PC-3 (cell line): ENCODE data around the gene PPP6R2. TPM values are rescaled to one million over a fixed set of nuclear protein-coding genes. Genes with fewer than 3 reads are reported as not detected.

Source experiments
- ATAC-seq: fragments of 200-7000 bp; cut with Tn5 transposase; 2 replicates; pipeline ENCODE4 v1.9.1; 2020; ENCODE audit warnings: mild to moderate bottlenecking, moderate library complexity
- BruUV-seq: library from RNA; stranded (reverse); fragments of 400-500 nt; replicated peaks from 2 replicates; lab custom pipeline; 2021; lab: Mats Ljungman, UMichigan
- CTCF ChIA-PET: fragments of 300-600 bp; sonication (Branson Sonifier 250); formaldehyde crosslinking; loops from one replicate; lab custom pipeline; 2022; ENCODE audit warnings: antibody characterized with exemption; lab: Charles Lee
- POLR2A ChIA-PET: fragments of 300-600 bp; sonication (Branson Sonifier 250); formaldehyde crosslinking; loops from one replicate; lab custom pipeline; 2022; ENCODE audit warnings: antibody characterized with exemption; ENCODE audit not compliant: unreplicated experiment; lab: Charles Lee
- DNase-seq: peaks from one replicate; pipeline ENCODE4 v3.0.0-alpha.2; 2015
- H2AFZ ChIP-seq: fragments of 300-600 bp; sonication (generic); 2 replicates; pipeline ENCODE4 v1.6.0; 2016; ENCODE audit warnings: antibody characterized with exemption, low read length
- H3F3A ChIP-seq: fragments of 300-600 bp; sonication (generic); one replicate; pipeline ENCODE4 v1.6.0; 2017; ENCODE audit warnings: antibody characterized with exemption, low read length, control low read depth, mild to moderate bottlenecking; ENCODE audit not compliant: unreplicated experiment
- H3K27ac ChIP-seq: fragments of 300-600 bp; sonication (generic); 2 replicates; pipeline ENCODE4 v1.5.1; 2016; ENCODE audit warnings: mild to moderate bottlenecking, low read length
- H3K27me3 ChIP-seq: fragments of 300-600 bp; sonication (generic); 2 replicates; pipeline ENCODE4 v1.6.1; 2016; ENCODE audit warnings: low read length, mixed read lengths
- H3K36me3 ChIP-seq: fragments of 300-600 bp; sonication (generic); 2 replicates; pipeline ENCODE4 v1.6.1; 2016; ENCODE audit warnings: low read depth, mixed run types, low read length, mixed read lengths
- H3K4me1 ChIP-seq: fragments of 300-600 bp; sonication (generic); 2 replicates; pipeline ENCODE4 v1.5.1; 2016; ENCODE audit warnings: low read length; ENCODE audit not compliant: insufficient read depth
- H3K4me2 ChIP-seq: fragments of 300-600 bp; sonication (generic); 2 replicates; pipeline ENCODE4 v1.6.0; 2016; ENCODE audit warnings: low read length
- H3K4me3 ChIP-seq: fragments of 300-600 bp; sonication (generic); 2 replicates; pipeline ENCODE4 v1.5.1; 2016; ENCODE audit warnings: mild to moderate bottlenecking, low read length, mixed read lengths
- H3K79me2 ChIP-seq: fragments of 300-600 bp; sonication (generic); 2 replicates; pipeline ENCODE4 v1.6.1; 2017; ENCODE audit warnings: low read length, mixed read lengths
- H3K9ac ChIP-seq: fragments of 300-600 bp; sonication (generic); 2 replicates; pipeline ENCODE4 v1.6.0; 2016; ENCODE audit warnings: mild to moderate bottlenecking, low read length
- H3K9me2 ChIP-seq: fragments of 300-600 bp; sonication (generic); replicated peaks from 2 replicates; pipeline ENCODE4 v1.6.1; 2016; ENCODE audit warnings: mixed run types, low read length, mixed read lengths
- H3K9me3 ChIP-seq: fragments of 300-600 bp; sonication (generic); 2 replicates; pipeline ENCODE4 v1.6.1; 2016; ENCODE audit warnings: low read length, mixed read lengths
- H4K20me1 ChIP-seq: fragments of 300-600 bp; sonication (generic); 2 replicates; pipeline ENCODE4 v1.6.1; 2016; ENCODE audit warnings: low read length, mixed read lengths
- CTCF ChIP-seq: fragments of 300-600 bp; sonication (generic); conservative IDR thresholded peaks from 2 replicates; pipeline ENCODE4 v1.5.1; 2017; ENCODE audit warnings: antibody characterized with exemption, low read depth, mild to moderate bottlenecking, low read length
- EZH2 ChIP-seq: fragments of 300-600 bp; sonication (generic); IDR thresholded peaks from one replicate; pipeline ENCODE4 v1.6.1; 2017; ENCODE audit warnings: antibody characterized with exemption, mild to moderate bottlenecking, low read length; ENCODE audit not compliant: unreplicated experiment
- EZH2phosphoT487 ChIP-seq: fragments of 300-600 bp; sonication (generic); IDR thresholded peaks from 2 replicates; pipeline ENCODE4 v1.6.1; 2018; ENCODE audit warnings: mild to moderate bottlenecking, antibody characterized with exemption, low read length, borderline replicate concordance
- intact Hi-C: fragments of 100-400 bp; cut with micrococcal nuclease; formaldehyde crosslinking; loops from 2 replicates; pipeline ENCODE4 v1.9.0; 2023
- total RNA-seq: library from RNA; depleted of rRNA; stranded (reverse); fragments of >200 nt; gene quantifications from 2 replicates; pipeline ENCODE4 v1.2.3, GENCODE V29; 2014

The PPP6R2 gene
- total RNA-seq, 1 experiment from 2014 or later = 46.2 TPM

- no peaks in the 10 kb centered on the region for H3K4me1 ChIP-seq
- no peak overlapping the region for H3K4me3 ChIP-seq
- H3K9me2 ChIP-seq = no peaks in the 10 kb centered on the region
- peaks cover 4% of the 10 kb centered on the region for H3K79me2 ChIP-seq
- no peaks in the 10 kb centered on the region for H3K27me3 ChIP-seq
- no TSS peak for BruUV-seq
- H2AFZ ChIP-seq = no peak overlapping the region
- CTCF ChIA-PET = no interaction called here
- no peaks in the 10 kb centered on the region for H3F3A ChIP-seq
- ATAC-seq (no peak), DNase-seq (no peak)
- no peak for TF ChIP-seq EZH2phosphoT487
- no peak overlapping the region for H3K27ac ChIP-seq
- H3K9ac ChIP-seq = no peak overlapping the region
- H3K4me2 ChIP-seq = no peak overlapping the region
- H3K36me3 ChIP-seq = no peaks in the 10 kb centered on the region
- no peaks in the 10 kb centered on the region for H3K9me3 ChIP-seq
- intact Hi-C loops = no loop called here
- no peaks in the 10 kb centered on the region for H4K20me1 ChIP-seq
- POLR2A ChIA-PET = no interaction called here
Measured at GRCh38 chr22:50311606-50312351, 31.3 kb upstream of the PPP6R2 start.

DNA sequence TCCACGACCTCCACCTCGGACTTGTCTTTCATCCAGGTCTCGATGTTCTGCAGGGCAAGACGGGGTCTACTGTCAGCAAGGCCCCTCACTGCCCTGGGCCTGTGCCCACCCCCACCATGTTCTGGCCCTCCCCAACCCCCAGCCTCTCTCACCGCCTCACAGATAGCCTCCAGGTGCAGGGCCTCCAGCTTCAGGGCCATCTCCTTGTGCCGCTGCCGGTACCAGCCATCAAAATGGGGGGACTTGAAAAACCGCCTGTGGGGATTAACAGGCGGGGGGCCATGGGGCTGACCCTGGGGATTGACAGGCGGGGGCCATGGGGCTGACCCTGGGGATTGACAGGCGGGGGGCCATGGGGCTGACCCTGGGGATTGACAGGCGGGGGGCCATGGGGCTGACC lies 30.8 kb upstream of the PPP6R2 start:
- DNase-seq (no peak), ATAC-seq (no peak)
- Histone ChIP-seq H3K4me1 (no peaks in the 10 kb centered on the region), H3K79me2 (no peaks in the 10 kb centered on the region), H3K4me3 (no peak overlapping the region), H3K27ac (no peak overlapping the region), H3K27me3 (no peaks in the 10 kb centered on the region), H3K36me3 (no peaks in the 10 kb centered on the region), H3K9me2 (no peaks in the 10 kb centered on the region), H4K20me1 (no peaks in the 10 kb centered on the region), H3K4me2 (no peak overlapping the region), H3K9ac (no peak overlapping the region), H2AFZ (no peak overlapping the region), H3F3A (no peaks in the 10 kb centered on the region), H3K9me3 (no peaks in the 10 kb centered on the region)
- BruUV-seq = no TSS peak
- CTCF ChIA-PET = no interaction called here
- POLR2A ChIA-PET = no interaction called here
- intact Hi-C loops = no loop called here
- TF ChIP-seq EZH2phosphoT487 (no peak), EZH2 (no peak), CTCF (no peak)

DNA sequence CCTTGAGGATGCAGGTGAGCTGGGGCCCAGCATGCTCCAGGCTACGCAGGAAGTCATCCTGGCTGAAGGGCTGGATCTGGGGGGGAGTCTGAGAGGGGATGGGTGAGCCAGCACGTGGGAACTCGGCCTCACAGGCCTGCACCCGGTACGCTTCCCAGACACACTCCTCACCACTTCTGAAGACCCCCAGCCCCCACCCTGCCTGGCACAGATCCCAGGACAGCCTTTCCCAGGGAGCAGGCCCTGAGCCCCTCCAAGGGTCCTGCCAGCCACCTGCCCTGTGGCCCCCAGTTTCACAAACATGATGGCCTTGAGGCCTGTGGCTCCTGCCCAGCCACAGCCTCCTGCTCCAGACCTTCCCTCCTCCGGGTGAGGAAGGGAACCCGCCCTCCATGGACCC lies 30.1 kb upstream of the PPP6R2 start:
- H3K79me2 ChIP-seq = no peaks in the 10 kb centered on the region
- no peak overlapping the region for H2AFZ ChIP-seq
- intact Hi-C loops = no loop called here
- DNase-seq (no peak), ATAC-seq (no peak)
- H3K9me2 ChIP-seq = no peaks in the 10 kb centered on the region
- H3K4me3 ChIP-seq = no peak overlapping the region
- no peaks in the 10 kb centered on the region for H3K4me1 ChIP-seq
- no peaks in the 10 kb centered on the region for H3K36me3 ChIP-seq
- no peaks in the 10 kb centered on the region for H3K9me3 ChIP-seq
- no peaks in the 10 kb centered on the region for H4K20me1 ChIP-seq
- POLR2A ChIA-PET = no interaction called here
- H3K4me2 ChIP-seq = no peak overlapping the region
- CTCF ChIA-PET = no interaction called here
- no peak for TF ChIP-seq EZH2phosphoT487
- TF ChIP-seq CTCF = no peak
- TF ChIP-seq EZH2 = no peak
- no peak overlapping the region for H3K9ac ChIP-seq
- no TSS peak for BruUV-seq
- no peak overlapping the region for H3K27ac ChIP-seq
- H3F3A ChIP-seq = no peaks in the 10 kb centered on the region
- no peaks in the 10 kb centered on the region for H3K27me3 ChIP-seq
